ENCODE measurements around the gene SPAG16.

DNA sequence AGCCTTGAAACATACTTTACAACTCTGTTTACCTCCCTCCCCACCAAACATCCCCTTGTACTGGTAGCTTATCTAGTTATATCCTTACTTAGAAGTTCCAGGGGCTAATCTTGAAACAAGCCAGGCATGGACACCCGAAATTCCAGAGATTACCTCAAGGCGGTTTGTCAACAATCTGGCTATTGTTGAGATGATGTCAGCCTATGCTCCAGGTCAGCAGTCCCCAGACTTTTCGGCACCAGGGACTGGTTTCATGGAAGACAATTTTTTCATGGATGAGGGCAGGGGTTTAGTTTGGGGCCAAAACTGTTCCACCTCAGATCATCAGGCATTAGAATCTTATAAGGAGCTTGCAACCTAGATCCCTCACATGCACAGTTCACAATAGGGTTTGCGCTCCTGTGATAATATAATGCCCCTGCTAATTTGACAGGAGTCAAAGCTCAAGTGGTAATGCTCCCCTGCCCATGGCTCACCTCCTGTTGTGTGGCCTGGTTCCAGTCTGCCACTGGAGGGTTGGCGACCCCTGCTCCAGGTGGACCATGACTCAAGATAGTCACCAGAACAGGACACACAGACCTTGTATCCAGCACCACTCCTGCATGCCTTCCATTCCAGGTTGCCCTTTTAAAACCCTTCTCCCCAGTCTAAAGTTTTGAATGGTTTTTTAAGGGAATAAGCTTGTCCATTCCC is 171.2 kb downstream of the SPAG16 start:
- no peak for TF ChIP-seq ZNF274 (IDR thresholded peaks at IDR 0.05; ENCODE audit: low read depth, low read length)
- no peak for TF ChIP-seq YY1 (IDR thresholded peaks at IDR 0.05; ENCODE audit: insufficient read depth, insufficient read length)
- TF ChIP-seq SUZ12 (IDR thresholded peaks at IDR 0.05; ENCODE audit: extremely low read depth, insufficient read depth, insufficient read length) = no peak

All from NT2/D1 (cell line).